ENCODE data around the gene SAMD8. TPM values are rescaled to one million over a fixed set of nuclear protein-coding genes. Genes with fewer than 3 reads are reported as not detected.
A peak's percentile ranks its signal among the peaks of the same experiment; 100 is the strongest.

The SAMD8 gene
- total and polyA plus RNA-seq, 7 donors = 10.8 to 44.2 (median 35.1) TPM

DNA sequence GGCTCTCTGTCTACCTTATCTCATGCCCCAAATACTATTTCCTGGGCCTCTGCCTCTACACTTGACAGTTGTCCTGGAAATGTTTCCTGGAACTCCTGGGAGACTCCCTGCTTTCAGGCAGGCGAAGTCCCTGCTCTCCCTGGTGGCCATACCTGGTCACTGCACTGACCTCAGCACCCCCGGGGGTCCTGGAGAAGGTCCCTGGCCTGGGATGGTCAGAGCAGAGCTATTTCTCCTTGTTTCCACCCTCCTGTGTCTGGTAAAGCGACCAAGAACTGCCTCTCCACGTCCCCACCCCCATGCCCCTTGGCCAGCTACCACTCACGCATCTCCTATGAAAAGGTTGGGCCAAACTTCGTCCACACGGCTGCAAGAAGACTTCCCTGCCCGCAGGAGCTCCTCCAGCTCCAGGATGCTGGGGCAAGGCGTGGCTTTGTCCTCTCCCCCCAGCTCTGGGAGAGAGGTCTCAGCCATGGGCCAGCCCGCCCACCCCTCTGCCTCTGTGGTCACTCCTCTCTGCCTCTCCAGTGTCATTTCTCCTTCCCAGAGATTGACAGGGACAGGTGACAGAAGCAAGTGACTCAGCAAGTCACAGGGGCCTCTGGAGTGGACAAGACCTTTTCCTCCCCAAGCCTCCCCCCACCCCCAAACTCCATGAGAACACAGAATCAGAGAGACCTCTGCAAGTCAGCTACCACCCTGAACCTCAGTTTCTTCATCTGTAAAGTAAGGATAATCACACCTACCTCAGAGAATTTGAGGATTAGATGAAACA is 2.6 kb upstream of the SAMD8 start:
- DNase-seq = peak; percentile 71 to 90
- no peaks in the 10 kb centered on the region for H3K27me3 ChIP-seq (ENCODE audit: insufficient read depth in 3 of 3, low read length in 2 of 3)
- H3K27ac ChIP-seq = peak overlapping the region; percentile 99
- peaks cover 0 to 13% of the 10 kb centered on the region in 2 donors for H3K36me3 ChIP-seq (ENCODE audit: insufficient read depth in 1 of 2, low read depth in 1 of 2)
- TF ChIP-seq, protein P1, sequence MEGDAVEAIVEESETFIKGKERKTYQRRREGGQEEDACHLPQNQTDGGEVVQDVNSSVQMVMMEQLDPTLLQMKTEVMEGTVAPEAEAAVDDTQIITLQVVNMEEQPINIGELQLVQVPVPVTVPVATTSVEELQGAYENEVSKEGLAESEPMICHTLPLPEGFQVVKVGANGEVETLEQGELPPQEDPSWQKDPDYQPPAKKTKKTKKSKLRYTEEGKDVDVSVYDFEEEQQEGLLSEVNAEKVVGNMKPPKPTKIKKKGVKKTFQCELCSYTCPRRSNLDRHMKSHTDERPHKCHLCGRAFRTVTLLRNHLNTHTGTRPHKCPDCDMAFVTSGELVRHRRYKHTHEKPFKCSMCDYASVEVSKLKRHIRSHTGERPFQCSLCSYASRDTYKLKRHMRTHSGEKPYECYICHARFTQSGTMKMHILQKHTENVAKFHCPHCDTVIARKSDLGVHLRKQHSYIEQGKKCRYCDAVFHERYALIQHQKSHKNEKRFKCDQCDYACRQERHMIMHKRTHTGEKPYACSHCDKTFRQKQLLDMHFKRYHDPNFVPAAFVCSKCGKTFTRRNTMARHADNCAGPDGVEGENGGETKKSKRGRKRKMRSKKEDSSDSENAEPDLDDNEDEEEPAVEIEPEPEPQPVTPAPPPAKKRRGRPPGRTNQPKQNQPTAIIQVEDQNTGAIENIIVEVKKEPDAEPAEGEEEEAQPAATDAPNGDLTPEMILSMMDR (IDR thresholded peaks at IDR 0.05) = peak; percentile 71
- peak overlapping the region; percentile 79 for H3K4me3 ChIP-seq
- 23 to 29% (median 25%) methylated on average over 10 of the region's 10 CpGs for WGBS, 3 donors
- intact Hi-C loops (cut with DNase I) = loop anchor here (5.0 to 10.0 kb wide), 4 partner anchors 123 to 287 kb away; no protein-coding TSS in a partner anchor
- H3K9me3 ChIP-seq = no peaks in the 10 kb centered on the region
- peaks cover 62% of the 10 kb centered on the region for H3K4me1 ChIP-seq
- peak; percentile 77 to 79 (median 78) for ATAC-seq

DNA sequence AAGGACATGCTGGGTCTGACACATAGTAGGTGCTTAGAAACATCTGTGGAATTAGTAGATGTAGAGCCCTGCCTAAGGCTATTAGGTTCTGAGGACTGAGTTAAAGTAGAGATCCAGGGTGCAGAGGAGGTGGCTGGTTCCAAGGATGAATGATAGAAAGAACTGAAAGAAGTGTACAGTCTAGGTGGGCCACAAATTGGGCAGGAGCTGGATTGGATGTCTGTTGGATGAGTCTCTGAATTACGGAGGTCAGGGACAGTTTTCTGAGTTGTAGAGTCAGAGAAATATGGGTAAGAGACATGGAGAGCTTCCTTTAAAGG is 2.0 kb upstream of the SAMD8 start:
- peaks cover 0 to 9% of the 10 kb centered on the region in 2 donors for H3K36me3 ChIP-seq (ENCODE audit: insufficient read depth in 1 of 2, low read depth in 1 of 2)
- DNase-seq = no peak
- H3K27me3 ChIP-seq (ENCODE audit: insufficient read depth in 3 of 3, low read length in 2 of 3) = no peaks in the 10 kb centered on the region
- intact Hi-C loops (cut with DNase I) = loop anchor here (5.0 to 10.0 kb wide), 4 partner anchors 123 to 287 kb away; no protein-coding TSS in a partner anchor
- peak overlapping the region; percentile 99 for H3K27ac ChIP-seq
- H3K4me3 ChIP-seq = peak overlapping the region; percentile 79
- H3K4me1 ChIP-seq = peaks cover 62% of the 10 kb centered on the region
- H3K9me3 ChIP-seq = no peaks in the 10 kb centered on the region
- no peak for ATAC-seq
- TF ChIP-seq, protein P1 (IDR thresholded peaks at IDR 0.05) = no peak
- WGBS, 3 donors = 26 to 67% (median 36%) methylated on average over 1 of the region's 1 CpG

DNA sequence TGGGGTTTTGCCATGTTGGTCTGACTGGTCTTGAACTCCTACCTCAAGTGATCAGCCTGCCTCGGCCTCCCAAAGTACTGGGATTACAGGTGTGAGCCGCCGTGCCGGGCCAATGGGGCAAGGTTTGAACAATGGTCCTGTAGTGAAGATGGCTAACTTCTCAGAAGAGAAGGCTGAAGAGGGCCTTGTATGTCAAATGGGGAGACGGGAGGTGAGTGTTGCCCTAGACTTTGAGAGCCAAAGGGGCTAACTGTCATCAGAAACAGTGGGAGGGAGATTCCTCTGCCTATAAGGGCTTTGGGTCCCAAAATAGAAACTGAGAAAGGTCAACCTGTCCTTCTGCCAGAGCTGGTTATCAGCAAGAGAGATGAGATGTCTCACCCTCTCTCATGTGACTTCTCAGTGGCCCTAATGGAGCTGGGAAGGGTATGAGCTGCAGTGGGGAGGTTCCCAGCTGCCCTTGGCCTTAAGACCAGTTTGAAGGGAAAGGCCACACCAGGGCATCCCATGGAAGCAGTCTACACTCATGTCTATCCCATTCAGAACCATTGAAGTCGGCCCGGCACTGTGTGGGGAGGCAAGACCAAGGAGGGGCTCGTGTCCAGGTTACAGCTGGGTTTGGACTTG is 1.3 kb upstream of the SAMD8 start:
- Histone ChIP-seq H3K27me3 (ENCODE audit: insufficient read depth in 3 of 3, low read length in 2 of 3) (no peaks in the 10 kb centered on the region), H3K36me3 (ENCODE audit: insufficient read depth in 1 of 2, low read depth in 1 of 2) (peaks cover 0 to 9% of the 10 kb centered on the region in 2 donors), H3K27ac (peak overlapping the region; percentile 99), H3K9me3 (no peaks in the 10 kb centered on the region), H3K4me1 (peaks cover 62% of the 10 kb centered on the region), H3K4me3 (peak overlapping the region; percentile 88)
- DNase-seq = no peak
- peak in 2 of 4 donors; percentile 9 to 11 for ATAC-seq
- intact Hi-C loops (cut with DNase I) = loop anchor here (2.0 to 5.0 kb wide), 2 partner anchors 101 to 102 kb away; partner anchors contain the start of gene VDAC2 (in 2 of the 2)
- WGBS, 3 donors = 49 to 87% (median 66%) methylated on average over 8 of the region's 8 CpGs
- TF ChIP-seq, protein P1 (IDR thresholded peaks at IDR 0.05) = no peak

DNA sequence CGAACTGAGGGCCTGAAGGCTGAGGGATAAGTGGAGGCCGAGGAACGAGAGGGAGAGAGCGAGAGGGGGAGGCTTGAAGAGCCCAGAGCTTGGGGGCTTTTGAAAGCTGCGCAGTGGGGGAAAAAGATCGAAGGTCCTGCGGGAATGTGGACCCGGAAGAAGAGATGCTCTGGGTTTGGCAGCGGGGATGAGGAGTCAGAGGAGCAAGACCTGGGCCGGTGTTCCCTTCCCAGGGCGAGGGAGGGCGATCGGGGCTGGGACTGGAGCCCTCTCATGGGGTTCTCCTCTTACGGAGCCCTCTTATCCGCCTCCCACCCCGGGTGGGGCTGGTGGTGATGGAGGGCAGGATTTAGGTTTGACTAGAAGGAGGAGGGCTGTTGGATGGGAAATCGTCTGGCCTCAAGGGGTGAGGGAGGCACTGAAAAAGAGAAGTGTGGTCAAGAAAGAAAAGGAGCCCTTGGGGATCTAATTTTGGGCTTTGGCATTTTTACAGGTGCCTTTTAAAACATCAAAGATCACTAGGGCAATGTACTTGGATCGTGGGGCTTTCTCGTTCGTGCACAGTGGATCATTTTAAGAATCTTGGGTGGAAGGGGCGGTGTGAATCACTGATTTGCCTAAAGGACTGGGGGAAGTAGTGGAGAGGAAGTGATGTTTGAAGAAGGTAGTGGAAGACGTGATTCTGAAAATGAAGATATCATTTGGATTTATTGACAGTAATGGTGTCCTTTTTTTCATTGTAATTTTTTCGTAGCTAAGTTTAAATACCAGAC is 637 bp downstream of the SAMD8 start:
- intact Hi-C loops (cut with DNase I) = loop anchor here (2.0 to 5.0 kb wide), 2 partner anchors 99 to 100 kb away; partner anchors contain the start of gene VDAC2 (in 2 of the 2)
- peak overlapping the region; percentile 99 for H3K27ac ChIP-seq
- WGBS, 3 donors = 1 to 2% (median 1%) methylated on average over 20 to 23 of the region's 23 CpGs
- H3K9me3 ChIP-seq = no peaks in the 10 kb centered on the region
- H3K4me3 ChIP-seq = peak overlapping the region; percentile 88
- H3K27me3 ChIP-seq (ENCODE audit: insufficient read depth in 3 of 3, low read length in 2 of 3) = no peaks in the 10 kb centered on the region
- TF ChIP-seq, protein P1 (IDR thresholded peaks at IDR 0.05) = no peak
- H3K4me1 ChIP-seq = peaks cover 62% of the 10 kb centered on the region
- ATAC-seq (peak; percentile 3 to 33 (median 14)), DNase-seq (peak; percentile 42 to 75)
- H3K36me3 ChIP-seq (ENCODE audit: insufficient read depth in 1 of 2, low read depth in 1 of 2) = no peaks in the 10 kb centered on the region
